Gastrocnemius medialis (tissue), 4 donors: ENCODE data around the gene ANXA1.

Source experiments
- POLR2A ChIP-seq, 2 donors: fragments of 450-650 bp; IDR thresholded peaks; one replicate each; pipeline ENCODE4 v1.6.1; 2017; ENCODE audit warnings: antibody characterized with exemption in 2 of 2, mild to moderate bottlenecking in 2 of 2, moderate library complexity in 2 of 2
- TF ChIP-seq, protein P1 (sequence below), 5 experiments: fragments of 450-650 bp in 3 of 5; fragments of 200-600 bp in 2 of 5; sonication (generic) in 2 of 5; IDR thresholded peaks in 4 of 5; conservative IDR thresholded peaks in 1 of 5; 1 replicate in 4 of 5; 2 replicates in 1 of 5; pipeline ENCODE4 v1.5.1; 2016 to 2019; ENCODE audit warnings: antibody characterized with exemption in 5 of 5, mild to moderate bottlenecking in 3 of 5, moderate library complexity in 3 of 5

DNA sequence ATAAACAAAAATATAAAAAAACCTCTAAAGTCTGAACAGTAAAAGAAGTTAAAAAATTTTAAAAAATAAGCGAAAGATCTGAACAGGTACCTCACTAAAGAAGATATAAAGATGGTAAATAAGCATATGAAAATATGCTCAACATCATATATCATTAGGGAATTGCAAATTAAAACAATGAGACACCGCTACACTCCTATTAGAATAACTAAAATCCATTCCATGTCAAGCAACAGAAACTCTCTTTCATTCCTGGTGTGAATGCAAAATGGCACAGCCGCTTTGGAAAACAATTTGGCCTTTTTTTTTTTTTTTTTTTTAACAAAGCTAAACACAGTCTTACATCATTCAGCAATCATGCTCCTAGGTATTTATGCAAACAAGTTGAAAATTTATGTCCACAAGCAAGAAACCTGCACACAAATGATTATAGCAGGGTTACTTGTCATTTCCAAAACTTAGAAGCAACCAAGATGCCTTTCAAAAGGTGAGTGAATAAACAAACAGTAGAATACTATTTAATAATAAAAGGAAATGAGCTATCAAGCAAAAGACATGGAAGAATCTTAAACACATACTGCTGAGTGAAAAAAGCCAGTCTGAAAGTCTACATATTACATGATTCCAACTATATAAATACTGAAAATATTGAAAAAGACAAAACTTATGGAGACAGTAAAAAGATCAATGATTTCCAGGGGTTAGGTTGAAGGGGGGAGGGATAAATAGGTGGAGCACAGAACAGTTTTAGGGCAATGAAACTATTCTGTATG, 22.1 kb downstream of the ANXA1 start:
- TF ChIP-seq, protein P1, sequence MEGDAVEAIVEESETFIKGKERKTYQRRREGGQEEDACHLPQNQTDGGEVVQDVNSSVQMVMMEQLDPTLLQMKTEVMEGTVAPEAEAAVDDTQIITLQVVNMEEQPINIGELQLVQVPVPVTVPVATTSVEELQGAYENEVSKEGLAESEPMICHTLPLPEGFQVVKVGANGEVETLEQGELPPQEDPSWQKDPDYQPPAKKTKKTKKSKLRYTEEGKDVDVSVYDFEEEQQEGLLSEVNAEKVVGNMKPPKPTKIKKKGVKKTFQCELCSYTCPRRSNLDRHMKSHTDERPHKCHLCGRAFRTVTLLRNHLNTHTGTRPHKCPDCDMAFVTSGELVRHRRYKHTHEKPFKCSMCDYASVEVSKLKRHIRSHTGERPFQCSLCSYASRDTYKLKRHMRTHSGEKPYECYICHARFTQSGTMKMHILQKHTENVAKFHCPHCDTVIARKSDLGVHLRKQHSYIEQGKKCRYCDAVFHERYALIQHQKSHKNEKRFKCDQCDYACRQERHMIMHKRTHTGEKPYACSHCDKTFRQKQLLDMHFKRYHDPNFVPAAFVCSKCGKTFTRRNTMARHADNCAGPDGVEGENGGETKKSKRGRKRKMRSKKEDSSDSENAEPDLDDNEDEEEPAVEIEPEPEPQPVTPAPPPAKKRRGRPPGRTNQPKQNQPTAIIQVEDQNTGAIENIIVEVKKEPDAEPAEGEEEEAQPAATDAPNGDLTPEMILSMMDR (IDR thresholded peaks at IDR 0.05 in 4 of 5, conservative IDR thresholded peaks at IDR 0.05 in 1 of 5), result no peak
- TF ChIP-seq POLR2A (IDR thresholded peaks at IDR 0.05), result no peak
